ENCODE data around the gene BMPR1A.

- no peak for TF ChIP-seq POLR2A (IDR thresholded peaks at IDR 0.05; ENCODE audit: low read length)
- no peak for TF ChIP-seq GATA1 (IDR thresholded peaks at IDR 0.05; ENCODE audit: low read depth, low read length)
Observed at GRCh38 chr10:86727470-86727869, 28.9 kb upstream of the BMPR1A start.
